Head of caudate nucleus (tissue), 42 donors: Measurements from ENCODE around the gene YES1.
"Not testable (repeated sequence)": the region's sequence is repeated elsewhere in the genome, so short reads cannot be mapped to it uniquely, and the experiment has no call there.

Experiments used
- DNase-seq, 42 donors: peaks; one replicate each; pipeline versions ENCODE4 v3.0.0 to v3.0.0-alpha.2; 2020 to 2021; ENCODE audit warnings: mixed read lengths in 7 of 42
- intact Hi-C: fragments of 100-400 bp; cut with DNase I; formaldehyde crosslinking; loops from one replicate; pipeline ENCODE4 v1.15.0; 2022

The YES1 gene

DNA sequence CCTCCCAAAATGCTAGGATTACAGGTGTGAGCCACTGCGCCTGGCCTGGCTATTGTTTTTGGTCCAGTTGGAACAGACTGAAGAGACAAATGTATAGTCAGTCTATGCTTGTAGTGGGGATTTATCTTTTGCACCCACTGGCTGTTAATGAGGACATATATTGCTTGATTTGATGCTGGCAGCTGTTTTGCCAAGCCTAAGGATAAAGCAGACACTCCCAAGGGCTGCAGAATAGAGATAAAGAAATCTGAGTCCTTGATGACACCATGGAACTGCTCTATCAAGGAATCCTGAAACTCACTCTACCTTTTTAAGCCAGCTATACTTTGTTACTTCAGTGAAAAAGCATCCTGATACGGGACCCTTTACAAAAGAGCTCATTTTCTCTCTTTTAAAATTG is 56.5 kb downstream of the YES1 start:
- no peak for DNase-seq
- intact Hi-C loops: no loop called here

DNA sequence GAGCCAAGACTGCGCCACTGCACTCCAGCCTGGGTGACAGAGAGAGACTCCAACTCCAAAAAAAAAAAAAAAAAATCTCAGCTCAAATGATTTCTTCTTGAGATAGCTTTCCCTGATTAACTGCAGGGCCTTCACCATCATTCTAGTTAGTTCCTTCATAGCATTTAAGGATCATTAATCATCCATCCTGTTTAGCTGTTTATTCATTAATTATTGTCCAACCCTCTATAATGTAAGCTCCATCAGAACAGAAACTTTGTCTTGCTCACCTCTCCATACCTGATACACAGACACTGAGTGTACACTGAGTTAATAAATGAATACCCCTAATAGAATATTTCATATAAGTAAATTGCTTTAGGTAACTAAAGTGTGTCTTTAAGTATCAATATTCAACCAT is 57.4 kb downstream of the YES1 start:
- no peak for DNase-seq
- intact Hi-C loops: no loop called here

DNA sequence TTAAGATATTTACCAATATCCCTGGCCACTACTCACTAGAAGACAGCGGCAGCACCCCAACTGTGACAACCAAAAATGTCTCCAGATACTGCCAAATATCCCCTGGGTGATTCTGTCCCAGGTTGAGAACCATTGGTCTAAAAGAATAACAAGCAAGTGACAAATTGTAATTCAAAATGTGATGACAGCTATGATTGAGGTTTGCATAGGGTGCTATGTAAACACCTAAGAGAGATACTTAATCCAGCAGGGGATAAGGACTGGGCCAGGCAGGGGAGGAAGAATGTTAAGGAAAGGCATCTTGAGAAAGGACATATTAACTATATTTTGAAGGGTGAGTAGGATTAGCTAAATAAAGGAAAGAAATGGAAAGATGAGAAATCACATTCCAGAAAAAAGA is 61.6 kb downstream of the YES1 start:
- intact Hi-C loops: no loop called here
- no peak for DNase-seq

DNA sequence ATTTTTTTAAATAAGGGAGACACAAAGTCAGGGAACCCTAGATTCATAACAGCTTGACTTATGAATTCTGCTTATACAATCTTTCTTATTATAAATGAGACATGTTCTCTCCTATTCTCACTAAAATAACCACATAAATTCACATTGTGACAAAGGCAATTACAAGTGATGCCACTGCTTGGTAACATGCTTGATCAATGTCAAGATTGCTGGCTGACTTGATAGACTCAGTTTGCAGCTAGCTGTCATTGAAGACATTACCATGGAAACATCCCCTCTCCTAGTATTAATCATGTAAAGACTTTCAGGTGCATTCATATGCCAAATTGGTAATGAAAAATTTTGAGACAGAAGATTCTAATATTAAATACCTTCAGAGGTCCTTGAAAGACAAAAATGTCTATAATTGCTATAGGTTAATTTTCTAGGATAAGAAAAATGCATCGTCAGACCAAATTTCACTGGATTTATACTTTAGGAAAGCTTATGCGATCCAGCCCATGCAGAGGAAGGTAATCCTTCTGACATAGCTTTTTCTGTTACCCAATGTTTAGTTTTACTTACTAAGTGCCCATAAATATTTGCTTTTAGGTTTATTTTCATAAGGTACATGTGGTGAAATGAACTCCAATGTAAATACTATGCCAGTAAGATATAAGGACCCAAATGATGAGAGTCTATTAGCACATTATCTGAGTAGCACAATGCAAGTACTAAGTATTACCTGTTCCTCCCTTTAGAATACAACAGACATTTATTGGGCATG is 67.0 kb downstream of the YES1 start:
- intact Hi-C loops: no loop called here
- peak in 4 of 42 donors; percentile 4 to 29 (median 12) for DNase-seq

DNA sequence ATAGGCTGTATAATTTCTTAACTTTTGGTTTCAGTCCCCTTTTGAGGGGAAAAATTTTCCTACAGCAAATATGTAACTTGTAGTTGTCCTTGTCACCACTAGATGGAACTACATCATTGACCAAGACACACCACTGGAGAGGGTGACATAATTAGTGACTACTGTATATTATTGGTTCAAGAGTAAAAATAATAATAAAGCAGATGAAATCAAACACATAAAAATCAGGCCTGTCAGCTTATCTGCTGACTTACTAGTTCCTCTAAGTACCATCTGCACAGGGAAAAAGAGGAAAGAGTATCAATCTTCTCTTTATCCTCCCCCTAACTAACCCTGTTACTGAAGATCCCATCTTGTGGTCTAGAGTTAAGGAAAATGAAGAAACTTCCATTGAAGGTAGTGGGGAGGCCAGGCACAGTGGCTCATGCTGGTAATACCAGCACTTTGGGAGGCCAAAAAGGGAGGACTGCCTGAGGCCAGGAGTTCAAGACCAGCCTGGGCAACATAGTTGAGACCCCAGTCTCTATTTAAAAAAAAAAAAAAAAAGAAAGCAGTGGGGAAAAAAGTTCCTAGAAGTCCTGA is 70.0 kb downstream of the YES1 start:
- peak in 1 of 42 donors; percentile 32 for DNase-seq

DNA sequence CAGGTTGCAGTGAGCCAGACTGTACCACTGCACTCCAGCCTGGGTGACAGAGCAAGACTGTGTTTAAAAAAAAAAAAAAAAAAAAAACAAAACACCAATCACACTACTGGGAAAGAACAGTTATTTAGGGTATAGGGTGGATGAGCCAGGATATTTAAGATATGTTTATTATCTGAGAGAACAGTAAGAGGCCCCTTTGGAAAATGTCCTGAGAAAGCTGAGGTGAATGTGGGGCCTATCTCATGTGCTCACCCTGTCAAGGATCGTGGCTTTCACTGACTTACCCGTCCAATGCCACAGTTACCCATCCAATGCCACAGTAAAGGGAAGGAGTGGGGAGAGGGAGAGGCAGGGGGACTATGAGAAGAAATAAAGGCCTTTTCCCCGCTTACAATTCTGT is 79.7 kb downstream of the YES1 start:
- intact Hi-C loops: no loop called here
- no peak for DNase-seq

More for the DNA sequence above, 70.0 kb downstream of the YES1 start:
- intact Hi-C loops: loop anchor here (2.0 kb wide), 1 partner anchor 91 kb away; no protein-coding TSS in a partner anchor

DNA sequence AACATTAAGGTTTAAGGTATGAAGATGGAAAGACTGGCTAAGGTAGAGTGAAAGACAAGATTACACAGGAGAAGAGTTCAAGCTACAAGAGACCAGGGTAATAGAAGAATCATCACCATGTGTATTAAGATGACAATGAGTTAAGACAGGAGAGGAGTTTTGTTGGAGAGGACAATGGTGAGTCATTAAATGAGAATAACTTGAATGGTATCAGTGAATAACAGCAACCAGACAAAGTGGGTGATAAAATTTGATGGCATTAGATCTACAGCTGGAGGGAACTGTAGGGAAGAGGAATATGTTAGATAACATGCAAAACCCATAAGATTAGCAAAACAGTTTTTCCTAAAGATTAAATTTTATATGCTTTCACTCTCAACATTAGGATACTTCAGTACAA is 80.9 kb downstream of the YES1 start:
- no peak for DNase-seq
- intact Hi-C loops: no loop called here

DNA sequence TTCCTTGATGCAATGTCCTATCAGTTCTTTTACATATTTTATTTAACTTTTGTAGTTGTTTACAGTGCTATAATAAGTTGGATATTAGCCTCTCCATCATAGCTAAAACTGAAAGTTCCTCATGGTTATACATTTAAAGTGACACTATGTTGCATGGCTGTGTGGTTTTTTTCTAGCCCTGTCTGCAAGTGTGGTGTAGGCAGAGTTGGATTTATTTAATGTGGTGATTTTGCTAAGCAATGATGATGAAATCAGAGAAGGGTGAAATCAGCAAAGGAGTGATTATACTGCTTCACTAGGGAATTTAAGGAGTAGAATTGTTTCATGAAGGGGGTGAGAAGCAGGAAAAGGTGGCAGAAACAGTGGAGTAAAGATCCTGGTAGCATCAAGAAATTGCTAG is 81.3 kb downstream of the YES1 start:
- no peak for DNase-seq
- intact Hi-C loops: no loop called here

DNA sequence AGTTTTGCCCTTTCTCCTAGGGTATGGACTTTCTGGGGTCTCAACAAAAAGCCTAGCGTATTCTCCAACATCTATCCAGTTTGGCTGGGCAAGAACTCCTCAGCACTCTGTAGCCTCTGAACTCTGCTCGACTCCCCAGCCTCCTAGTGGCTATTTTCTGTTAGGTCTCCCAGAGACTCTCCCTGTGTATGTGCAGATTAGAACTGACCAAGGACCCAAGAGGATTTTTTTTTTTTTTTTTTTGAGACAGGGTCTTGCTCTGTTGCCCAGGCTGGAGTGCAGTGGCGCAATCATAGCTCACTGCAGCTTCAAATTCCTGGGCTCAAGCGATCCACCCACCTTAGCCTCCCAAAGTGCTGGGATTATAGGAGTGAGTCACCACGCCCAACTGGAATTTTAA is 81.9 kb downstream of the YES1 start:
- DNase-seq, intact Hi-C loops: not testable (repeated sequence)

DNA sequence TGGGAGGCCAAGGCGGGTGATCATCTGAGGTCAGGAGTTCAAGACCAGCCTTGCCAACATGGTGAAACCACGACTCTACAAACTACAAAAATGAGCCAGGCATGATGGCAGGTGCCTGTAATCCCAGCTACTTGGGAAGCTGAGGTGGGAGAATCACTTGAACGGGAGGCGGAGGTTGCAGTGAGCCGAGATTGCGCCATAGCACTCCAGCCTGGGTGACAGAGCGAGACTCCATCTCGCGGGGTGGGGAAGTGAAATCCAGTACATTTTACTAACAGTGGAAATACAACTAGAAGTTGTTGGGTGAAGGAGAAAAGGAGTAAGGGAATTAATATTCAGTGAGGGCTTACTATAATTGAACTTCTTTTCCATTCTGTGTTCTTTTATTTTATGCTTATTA is 86.4 kb downstream of the YES1 start:
- no peak for DNase-seq
- intact Hi-C loops: no loop called here

DNA sequence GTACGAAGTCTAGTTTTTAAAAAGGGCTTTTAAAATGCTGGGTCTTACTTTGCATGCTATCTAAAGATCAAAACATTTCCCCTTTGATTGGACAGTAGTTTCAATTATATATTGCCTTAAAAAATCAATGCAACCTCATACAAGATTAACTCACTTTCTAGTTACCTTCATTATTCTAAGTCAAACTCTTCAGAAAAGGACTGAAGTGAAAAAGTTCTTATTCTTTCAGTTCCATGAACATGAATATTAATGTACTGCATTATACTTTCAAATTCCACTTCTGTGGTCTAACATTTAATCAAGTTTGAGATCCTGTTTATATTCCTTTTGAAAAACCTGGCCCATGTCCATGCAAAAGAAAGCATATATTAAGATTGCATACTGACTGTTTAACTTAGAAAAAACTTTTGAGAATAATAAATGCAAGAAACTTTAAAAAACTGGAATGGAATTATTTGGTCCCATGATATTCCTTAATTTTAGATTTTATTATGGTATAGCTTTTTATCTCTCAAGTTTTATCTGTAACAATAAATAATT is 88.4 kb downstream of the YES1 start:
- intact Hi-C loops: no loop called here

DNA sequence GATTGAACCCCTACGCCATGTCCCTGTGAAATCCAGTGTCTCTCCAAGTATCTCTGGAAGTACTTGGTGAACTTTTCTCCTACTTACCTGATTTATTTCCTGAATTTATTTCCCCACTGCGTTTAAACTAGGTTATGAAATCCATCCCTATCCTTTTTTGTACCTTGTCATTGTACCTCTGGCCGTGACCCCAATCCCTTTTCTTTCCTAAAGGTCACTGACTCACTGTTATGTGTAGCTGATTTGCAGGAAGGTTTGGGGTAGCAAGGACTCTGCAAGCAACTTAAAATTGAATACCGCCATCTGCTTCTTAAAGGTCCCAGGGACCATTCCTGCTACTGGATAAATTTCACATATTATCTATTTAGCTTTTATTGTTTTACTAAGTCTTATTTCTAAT is 95.0 kb downstream of the YES1 start:
- intact Hi-C loops: loop anchor here (10.0 kb wide), 2 partner anchors 62 to 92 kb away; partner anchors contain the start of gene TYMS

More for the DNA sequence above, 88.4 kb downstream of the YES1 start:
- DNase-seq: no peak

DNA sequence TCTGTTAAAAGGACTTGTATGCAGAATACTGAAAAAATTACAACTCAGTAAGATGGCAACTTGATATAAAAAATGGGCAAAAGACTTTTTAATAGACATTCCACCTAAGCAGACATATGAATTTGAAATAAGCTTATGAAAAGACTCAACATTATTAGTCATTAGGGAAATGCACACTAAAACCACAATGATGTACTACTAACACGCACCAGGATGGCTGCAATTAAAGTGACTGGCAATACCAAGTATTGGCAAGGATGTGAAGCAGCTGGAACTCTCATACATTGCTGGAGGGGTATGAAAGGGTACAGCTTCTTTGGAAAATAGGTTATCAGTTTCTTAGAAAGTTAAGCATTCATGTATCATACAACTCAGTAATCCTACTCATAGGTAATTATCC is 96.4 kb downstream of the YES1 start:
- intact Hi-C loops: loop anchor here (10.0 kb wide), 2 partner anchors 61 to 91 kb away; partner anchors contain the start of gene TYMS
- no peak for DNase-seq

More for the DNA sequence above, 95.0 kb downstream of the YES1 start:
- no peak for DNase-seq

DNA sequence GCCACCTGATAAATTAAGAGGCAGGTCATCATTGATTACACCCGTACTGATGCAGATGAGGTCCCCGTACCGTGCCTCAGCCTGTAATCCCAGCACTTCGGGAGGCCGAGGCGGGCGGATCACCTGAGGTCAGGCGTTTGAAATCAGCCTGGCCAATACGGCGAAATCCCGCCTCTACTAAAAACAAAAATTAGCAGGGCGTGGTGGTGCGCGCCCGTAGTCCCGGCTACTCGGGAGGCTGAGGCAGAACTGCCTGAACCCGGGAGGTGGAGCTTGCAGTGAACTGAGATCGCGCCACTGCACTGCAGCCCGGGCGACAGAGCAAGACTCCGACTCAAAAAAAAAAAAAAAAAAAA is 98.9 kb downstream of the YES1 start:
- intact Hi-C loops: loop anchor here (10.0 kb wide), 2 partner anchors 58 to 88 kb away; partner anchors contain the start of gene TYMS
- DNase-seq: no peak

DNA sequence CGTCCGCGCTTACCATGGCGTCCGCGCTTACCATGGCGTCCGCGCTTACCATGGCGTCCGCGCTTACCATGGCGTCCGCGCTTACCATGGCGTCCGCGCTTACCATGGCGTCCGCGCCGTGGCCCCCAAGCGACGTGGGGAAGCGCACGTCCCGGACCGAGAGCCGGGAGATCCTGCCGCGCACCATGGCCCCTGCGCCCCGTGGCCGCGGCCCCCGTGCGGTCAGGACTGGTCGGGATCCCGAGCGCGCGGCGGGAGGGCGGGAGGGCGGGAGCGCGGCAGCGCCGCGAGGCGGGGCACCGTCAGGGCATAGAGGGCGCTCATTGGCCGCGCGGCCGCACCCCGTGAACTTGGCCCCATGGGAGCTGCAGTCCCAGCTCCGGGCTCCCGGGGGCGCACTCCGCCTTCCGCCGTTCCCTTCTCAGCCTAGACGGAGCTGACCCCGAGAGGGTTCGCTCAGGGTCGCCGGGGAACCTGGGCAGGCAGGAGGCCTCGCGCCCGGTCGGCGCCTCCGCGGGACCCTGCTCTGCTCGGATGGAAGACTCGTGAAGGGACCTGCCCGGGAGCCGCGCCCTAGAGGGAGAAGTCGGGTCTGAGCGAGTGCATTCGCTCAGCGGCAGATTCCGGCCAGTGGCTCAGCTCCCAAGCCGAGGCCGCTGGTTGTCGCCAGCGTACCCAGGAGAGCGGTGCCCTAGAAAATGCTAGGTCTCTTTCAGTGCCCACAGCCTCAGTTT is 99.5 kb downstream of the YES1 start, which contains the start of gene ENOSF1:
ENOSF1 (minus strand) TSS at position 230 of the 734 bp plus-strand sequence; CDS start at position 187, 43 bp downstream.
- intact Hi-C loops: loop anchor here (10.0 kb wide), 2 partner anchors 58 to 88 kb away; partner anchors contain the start of gene TYMS
- peak in 41 of 42 donors; percentile 33 to 93 (median 78) for DNase-seq

DNA sequence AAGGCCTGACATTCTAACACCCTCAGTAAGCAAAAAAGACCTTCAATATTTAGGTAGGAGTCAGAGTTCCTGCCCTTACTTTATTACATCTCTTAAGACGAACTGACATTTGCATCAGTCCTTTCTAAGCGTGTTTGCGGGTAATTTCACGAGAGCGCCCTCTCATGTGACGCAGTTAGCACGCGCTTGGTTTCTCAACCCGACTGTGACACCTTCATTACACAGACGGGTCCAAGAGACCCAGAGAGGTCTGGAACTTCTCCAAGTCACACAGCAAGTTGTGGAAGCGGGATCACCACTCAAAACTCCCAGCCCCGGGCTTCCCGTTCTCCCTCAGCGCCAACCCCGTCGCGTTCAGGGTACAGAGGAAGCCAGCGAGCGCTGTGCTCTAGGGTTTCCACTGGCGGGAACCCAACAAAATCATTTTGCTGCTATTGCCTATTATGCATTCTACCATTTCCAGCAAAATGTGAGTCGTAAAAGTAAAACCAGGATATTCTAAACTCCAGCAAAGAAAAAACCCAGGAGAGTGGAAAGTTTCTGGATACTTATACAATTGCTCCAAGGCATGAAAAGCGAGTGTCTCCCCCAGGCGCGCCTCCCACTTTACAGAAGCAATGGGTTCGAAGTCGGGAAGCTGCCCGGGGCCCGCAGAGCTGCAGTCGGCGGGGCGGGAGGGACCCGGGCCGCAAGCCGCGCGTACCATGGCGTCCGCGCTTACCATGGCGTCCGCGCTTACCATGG is 100.2 kb downstream of the YES1 start:
- peak; percentile 44 to 89 (median 76) for DNase-seq
- intact Hi-C loops: loop anchor here (10.0 kb wide), 2 partner anchors 57 to 87 kb away; partner anchors contain the start of gene TYMS

DNA sequence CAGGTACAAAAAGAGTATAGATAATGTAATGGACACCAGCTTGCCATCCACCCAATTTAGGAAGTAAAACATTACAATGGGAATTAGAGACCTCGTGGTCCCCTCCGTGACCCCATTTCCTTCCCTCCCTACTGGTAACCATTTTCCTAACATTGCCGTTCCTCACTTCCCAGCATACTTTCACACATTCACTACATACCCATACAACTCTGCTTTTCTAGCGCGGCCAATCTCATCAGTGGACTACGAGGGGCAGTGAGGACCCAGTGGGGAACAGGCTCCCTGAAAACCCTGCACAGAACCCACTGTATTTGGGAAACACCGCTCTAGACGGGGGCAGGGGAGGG is 100.8 kb downstream of the YES1 start:
- peak in 6 of 42 donors; percentile 8 to 57 (median 23) for DNase-seq
- intact Hi-C loops: loop anchor here (10.0 kb wide), 2 partner anchors 56 to 86 kb away; partner anchors contain the start of gene TYMS
